Mesenteric fat pad (tissue), 1 donor: ENCODE measurements around the gene IFIT3. TPM values are rescaled to one million over a fixed set of nuclear protein-coding genes. Genes with fewer than 3 reads are reported as not detected.

Source experiments
- DNase-seq: peaks from one replicate; pipeline ENCODE4 v3.0.0-alpha.2; 2020; ENCODE audit warnings: low spot score
- total RNA-seq: library from RNA; stranded (reverse); fragmentation: NEBNext Ultra II Directional; extraction: Animal tissue kit (Norgen Biotek cat#: 25700); gene quantifications from one replicate; pipeline ENCODE4 v1.2.1, GENCODE V29; 2021
- donor health status: DM: yes; HTN: yes; CAD: no.

The IFIT3 gene
- total RNA-seq, 1 donor from 2014 or later: 24.2 TPM

GRCh38 chr10:89389254-89389653, 61.5 kb downstream of the IFIT3 start:
- no peak for DNase-seq

Other genes starting within 250 kb of the IFIT3 start
- 4.8 TPM for gene CH25H, start 120.7 kb upstream of the IFIT3 start, total RNA-seq
- 210 TPM for gene LIPA, start 76.2 kb upstream of the IFIT3 start, total RNA-seq
- gene IFIT2, start 26.0 kb upstream of the IFIT3 start, total RNA-seq: 3.8 TPM
- gene IFIT1B, start 50.1 kb downstream of the IFIT3 start, total RNA-seq: not detected
- 14.5 TPM for gene IFIT1, start 64.6 kb downstream of the IFIT3 start, total RNA-seq
- gene IFIT5, start 86.6 kb downstream of the IFIT3 start, total RNA-seq: 18.3 TPM
- 0.22 TPM for gene SLC16A12, start 207.6 kb downstream of the IFIT3 start, total RNA-seq